Measurements from ENCODE around the gene EIF4EBP2.
A peak's percentile ranks its signal among the peaks of the same experiment; 100 is the strongest.

EIF4EBP2 gene

DNA sequence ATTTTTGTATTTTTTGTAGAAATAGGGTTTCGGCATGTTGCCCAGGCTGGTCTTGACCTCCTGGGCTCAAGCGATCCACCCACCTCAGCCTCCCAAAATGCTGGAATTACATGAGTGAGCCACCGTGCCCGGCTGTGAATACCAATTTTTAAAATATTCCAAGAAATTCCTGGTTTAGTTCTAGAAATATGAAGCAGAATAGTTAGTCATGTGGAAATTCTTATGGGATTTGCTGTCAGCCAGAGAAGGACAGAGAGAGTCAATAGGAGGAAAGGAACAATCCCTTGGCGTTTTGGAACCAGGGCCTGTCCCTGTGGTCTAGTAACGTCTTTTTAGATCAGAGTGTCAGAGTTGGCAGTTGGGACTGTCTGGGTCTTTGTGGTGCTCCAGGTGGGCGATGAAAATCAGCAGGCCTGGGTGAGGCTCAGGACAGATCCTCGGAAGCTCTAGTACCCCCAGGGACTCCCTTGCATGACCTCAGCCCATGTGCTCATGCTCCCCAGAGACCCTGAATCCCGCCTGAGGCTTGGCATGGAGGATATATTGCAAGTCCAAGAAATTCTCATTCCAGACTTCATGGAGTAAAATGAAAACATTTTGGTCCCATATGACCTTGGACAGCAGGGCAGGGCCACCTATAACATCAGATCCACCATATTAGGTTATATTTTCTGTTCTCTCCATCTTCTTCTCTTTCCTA lies 29.8 kb downstream of the EIF4EBP2 start:
- DNase-seq, result no peak

DNA sequence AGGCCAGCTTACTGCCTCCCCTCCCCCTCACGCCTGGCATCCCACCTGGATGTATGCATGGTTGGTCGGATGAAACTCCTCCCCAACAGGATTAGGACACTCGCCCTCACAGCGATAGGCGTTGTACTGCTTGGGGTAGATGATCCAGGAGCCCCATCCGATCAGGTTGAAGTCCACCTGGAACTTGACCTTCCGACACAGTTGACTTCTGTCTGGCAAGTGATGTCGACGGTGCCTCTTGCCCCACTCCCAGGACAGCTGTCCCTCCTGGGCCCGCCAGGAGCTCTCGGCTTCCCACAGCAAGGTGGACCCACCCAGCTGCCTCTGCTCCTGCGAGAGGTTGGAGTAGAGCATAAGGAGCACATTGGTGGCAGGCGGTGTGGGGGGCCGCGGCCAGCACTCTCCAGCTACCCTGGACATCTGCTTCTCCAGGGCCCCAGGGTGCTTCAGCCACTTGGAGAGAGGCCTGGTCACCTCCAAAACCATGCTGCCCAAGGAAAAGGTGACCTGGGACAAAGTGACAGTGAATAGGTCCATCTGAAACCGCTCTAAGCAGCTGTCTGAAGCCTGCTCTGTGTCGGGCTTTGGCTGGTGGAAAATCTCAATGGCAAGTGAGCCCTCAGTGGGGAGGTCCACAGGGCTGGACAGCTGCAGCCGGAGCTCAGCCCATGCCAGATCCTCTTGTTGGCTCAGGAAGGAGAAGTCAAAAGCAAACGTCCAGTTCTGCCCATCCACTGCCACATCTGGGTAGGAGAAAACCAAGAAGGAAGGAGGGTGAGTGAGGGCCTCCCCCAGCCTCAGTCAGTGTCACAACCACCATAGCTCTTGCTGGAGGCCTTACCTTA lies 31.5 kb downstream of the EIF4EBP2 start:
- DNase-seq, result no peak

DNA sequence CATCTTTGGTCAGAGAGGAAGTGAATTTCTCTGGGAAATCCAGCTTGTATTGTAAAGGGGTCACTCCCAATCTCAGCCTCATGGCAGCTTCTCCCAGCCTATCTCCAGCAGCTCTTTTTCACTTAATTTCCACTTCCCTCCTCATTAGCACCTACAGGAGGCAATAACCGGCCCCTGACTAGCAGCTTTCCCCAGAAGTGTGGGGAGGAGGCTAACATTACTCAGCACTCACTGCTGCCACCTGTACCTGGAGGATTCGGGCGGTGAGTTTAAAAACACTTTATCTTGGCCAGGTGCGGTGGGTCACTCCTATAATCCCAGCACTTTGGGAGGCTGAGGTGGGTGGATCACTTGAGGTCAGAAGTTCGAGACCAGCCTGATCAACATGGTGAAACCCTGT lies 33.8 kb downstream of the EIF4EBP2 start:
- no peak for DNase-seq

DNA sequence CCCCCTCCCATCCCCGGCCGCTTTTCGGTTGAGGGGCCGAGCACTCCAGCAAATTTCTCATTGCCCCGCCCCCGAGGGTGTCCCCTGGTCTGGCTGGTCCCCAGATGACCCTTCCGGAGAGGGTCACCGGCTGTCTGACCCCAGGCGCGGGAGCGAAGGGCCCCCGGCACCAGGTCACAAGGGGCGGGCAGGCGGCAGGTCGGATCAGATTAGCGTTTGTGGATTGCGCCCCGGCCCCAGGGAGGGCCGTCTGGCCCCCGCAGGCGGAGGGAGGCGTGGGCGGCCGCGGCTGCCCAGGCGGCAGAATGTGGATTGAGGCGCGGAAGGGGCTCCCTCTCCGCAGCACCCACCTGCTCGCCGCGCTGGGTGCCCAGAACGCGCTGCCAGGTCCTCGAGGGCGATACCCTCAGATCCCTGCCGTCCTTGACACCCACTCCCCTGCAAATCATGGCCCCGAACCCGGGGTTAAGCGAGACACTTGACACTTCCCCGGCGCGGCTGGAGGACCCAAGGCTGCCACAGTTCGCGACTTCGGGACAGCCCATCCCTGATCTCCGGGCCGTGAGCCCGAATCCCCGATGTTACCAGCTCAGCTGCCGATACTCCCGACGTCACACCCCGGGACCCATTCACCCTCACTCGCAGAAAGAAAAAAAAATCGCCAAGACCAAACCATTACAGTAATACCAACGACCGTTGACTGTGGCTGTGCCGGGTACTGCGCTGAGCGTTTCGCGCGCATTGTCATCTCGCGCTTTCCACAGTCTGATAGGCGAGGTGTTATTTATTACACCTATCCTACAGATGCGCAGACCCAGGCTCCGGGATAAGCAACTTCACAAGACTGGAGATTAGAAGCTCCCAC lies 36.6 kb downstream of the EIF4EBP2 start:
- DNase-seq, result peak; percentile 57

DNA sequence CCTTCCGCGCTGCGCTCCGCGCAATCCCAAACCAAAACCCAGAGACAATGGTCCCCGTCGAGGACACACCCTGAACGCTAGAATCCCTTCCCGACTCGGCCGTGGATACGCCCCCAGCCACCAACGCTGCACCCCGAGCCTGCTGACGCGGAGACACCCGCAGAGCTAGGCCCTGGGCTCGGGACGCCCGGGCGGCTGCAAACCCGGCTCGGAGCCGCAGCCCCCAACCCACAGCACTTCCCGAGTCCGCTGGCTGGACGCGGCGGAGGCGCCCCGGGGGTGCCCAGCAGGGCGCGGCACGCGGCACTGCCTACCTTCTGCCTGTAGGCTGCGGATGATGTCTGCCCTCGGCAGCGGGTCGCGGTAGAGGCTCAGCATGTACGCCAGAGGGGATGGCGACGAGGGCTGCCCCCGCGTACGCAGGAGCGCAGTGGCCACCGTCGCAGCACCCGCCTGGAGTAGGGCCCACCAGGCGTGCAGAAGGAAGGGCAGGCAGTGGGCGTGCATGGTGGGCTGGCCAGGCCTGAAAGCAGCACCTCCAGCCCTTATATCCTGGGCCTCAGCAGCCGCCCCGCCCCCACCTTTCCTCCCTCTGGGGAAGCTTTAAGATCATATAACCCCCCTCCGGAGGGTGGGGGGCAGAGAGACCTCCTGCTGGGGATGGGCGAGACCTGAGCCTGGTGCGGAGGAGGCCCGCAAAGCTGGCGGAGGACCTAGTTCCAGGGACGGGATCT lies 37.4 kb downstream of the EIF4EBP2 start, which contains the start of gene NODAL:
TSS of gene NODAL (minus strand) at position 521 of the 734 bp plus-strand sequence. CDS start at position 507, 14 bp downstream.
- DNase-seq, result peak; percentile 67

DNA sequence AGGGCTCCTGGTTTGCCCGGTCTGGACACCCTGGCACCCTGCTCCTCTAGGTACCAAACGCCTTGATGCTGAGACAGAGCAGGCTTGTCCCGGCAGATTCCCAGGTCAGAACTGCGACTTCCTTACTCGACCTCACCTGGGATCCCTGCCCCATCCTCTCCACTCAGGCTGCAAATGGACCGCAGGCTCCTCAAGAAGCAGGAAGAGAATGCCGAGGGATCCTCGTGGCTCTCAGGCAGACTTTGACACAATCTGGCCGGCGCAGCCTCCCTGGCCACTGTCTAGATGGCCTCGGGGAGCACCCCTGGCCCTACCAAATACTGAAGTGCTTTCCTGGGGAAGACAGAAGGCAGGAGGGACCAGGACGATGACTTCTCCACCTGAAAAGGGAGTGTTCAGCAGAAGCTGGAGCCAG lies 38.0 kb downstream of the EIF4EBP2 start:
- peak; percentile 72 for DNase-seq

DNA sequence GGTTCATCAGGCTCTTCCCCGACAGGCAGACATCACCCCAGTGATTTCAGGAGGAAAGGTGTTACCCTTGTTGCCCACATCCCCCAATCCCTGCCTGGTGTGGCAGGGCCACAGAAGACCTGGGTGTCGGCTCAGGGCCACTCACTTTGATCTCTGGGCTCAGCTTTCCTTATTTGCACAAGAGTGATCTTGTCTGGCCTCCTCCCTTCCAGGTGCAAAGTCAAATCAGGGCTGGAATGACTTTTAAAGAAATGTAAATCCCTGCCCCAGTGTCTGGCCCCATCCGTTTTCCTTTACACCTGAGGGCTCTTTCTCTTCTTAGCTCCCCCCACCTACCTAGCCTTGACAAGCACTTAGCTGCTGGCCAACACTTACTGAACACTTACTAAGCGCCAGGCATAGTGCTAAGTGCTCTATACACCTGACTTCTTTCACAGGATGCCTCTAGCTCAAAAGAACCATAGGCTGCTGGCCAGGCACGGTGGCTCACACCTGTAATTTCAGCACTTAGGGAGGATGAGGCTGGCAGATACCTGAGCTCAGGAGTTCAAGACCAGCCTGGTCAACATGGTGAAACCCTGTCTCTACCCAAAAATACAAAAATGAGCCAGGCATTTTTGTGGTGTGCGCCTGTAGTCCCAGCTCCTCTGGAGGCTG lies 38.5 kb downstream of the EIF4EBP2 start:
- peak; percentile 68 for DNase-seq

DNA sequence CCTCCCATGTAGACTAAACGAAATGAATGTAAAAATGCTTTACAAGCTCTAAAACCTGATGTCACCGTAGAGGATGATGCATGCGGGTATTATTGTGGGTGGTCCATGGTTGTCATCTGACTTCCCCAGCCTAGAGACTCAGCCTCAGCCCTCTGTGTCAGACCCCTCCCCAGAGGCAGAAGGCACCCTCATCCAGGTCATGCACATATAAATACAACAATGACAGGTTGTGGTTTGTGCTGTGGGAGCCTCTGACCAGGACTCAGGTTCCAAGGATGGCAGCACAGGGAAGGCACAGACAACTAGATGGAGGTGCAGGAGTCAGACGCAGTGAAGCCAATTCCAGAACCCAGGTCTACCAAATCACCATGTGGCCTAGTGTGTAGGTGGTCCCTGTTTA lies 40.8 kb downstream of the EIF4EBP2 start:
- no peak for DNase-seq

DNA sequence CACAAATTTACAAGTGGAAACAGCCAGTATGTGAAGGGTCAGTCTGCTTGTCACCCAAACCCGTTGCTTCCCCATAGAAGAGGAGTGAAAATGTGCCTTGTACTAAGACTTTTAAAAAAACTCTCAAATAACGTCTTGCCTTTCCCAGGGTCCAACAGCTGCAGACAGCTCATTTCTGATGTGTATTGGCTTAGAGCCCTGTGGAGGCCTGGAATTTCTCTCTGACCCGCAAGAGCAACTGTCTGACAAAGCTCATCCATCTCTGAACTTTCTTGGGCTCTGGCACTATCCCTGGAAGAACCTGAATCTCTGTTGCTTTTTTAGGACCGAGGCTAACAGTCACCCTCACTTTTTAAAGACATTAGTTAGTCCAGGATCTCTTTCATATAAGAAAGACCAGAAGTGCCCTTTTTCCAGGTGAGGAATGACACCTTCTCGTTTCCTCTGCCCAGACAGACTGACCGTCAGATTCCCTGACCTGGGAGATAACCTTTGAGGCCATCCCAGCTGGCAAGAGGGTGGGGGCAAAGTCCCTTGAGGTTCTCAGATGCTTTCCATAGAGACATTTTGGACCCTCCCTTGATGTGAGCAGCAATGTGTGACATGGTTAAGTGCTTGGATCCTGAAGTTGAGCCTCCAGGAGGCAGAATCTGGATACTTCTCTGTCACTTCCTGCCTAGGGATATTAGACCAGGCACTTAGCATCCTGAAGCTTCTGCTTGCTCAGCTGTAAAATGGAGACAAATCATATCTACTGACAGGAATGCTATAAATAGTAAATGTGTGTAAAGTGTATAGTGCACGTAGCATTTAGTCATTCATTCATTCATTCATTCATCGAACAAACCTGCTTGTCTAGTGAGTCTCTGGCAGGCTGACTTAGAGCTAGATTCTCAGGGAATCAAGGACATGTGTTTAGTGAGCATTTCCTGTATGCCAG lies 42.0 kb downstream of the EIF4EBP2 start:
- peak; percentile 70 for DNase-seq

DNA sequence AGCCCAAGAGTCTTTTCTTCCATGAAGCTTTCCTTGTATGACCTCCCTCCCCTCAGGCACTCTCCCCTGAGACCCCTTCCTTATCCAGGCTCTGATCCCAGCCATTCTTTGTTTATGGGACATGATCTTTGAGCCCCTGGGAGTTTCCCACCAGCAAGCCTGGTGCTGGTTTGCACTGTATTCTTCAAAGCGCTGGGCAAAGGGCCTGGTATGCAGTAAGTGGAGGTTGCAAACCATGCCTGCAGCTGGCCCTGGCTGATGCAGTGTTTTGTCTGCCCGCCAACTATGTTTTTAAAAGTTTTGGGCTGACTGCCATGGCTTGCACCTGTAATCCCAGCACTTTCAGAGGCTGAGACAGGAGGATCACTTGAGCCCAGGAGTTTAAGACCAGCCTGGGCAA lies 44.3 kb downstream of the EIF4EBP2 start:
- DNase-seq, result no peak

DNA sequence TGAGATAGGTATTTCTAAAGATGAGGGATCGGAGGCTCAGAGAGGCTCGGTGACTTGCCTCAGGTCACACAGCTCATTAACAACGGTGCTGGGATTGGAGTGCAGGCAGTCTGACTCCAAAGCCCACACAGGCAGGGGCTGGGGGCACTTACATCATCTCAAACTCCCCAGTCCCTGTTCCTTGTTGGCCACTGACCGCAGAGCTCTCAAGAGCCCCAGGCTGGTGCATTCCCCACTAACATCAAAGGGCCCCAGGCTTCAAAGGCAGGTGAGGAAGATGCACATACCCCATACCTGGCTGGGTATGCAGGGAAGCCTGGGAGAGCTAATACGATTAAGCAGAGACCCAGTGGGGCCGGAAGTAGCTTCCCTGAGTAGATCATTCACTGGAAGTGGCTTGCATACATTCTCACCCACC lies 51.3 kb downstream of the EIF4EBP2 start:
- peak; percentile 98 for DNase-seq

DNA sequence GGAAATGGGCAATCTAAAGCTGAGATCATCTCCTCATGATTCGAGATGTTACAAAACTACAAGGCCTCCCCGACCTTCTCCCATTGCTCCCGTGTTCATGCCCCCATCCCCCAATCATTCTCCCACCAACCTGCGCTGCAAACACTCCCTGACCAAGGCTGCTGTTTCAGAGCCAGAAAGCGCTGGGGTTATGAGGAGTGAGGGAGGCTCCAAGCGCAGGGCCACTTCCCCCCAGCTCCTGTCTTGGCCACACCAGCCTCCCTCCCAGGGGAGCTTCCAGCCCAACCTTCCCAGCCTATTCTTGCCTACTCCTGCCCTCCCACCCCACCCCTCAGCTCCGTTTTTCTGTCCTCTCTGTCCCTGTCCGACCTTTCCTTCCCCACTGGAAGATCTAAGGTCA lies 52.2 kb downstream of the EIF4EBP2 start:
- DNase-seq, result peak; percentile 59

DNA sequence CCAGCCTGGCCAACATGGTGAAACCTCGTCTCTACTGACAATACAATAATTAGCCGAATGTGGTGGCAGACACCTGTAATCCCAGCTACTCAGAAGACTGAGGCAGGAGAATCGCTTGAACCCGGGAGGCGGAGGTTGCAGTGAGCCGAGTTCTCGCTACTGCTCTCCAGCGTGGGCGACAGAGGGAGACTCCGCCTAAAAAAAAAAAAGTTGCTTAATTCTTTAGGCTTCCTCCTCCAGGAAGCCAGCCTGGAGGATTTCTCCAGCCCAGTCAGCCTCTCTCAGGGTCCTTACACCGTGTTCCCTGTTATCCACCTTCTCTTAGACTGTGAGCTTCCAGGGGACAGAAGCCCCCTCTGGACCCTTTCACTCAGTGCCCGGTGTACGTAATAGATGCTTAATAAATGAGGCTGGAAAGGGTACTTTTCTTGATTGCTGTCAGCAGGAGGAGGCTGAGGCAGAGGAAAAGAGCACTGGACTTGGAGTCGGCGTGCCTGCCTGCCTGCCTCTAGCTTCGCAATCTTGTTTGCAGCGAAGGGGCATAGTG lies 53.9 kb downstream of the EIF4EBP2 start:
- DNase-seq, result no peak

DNA sequence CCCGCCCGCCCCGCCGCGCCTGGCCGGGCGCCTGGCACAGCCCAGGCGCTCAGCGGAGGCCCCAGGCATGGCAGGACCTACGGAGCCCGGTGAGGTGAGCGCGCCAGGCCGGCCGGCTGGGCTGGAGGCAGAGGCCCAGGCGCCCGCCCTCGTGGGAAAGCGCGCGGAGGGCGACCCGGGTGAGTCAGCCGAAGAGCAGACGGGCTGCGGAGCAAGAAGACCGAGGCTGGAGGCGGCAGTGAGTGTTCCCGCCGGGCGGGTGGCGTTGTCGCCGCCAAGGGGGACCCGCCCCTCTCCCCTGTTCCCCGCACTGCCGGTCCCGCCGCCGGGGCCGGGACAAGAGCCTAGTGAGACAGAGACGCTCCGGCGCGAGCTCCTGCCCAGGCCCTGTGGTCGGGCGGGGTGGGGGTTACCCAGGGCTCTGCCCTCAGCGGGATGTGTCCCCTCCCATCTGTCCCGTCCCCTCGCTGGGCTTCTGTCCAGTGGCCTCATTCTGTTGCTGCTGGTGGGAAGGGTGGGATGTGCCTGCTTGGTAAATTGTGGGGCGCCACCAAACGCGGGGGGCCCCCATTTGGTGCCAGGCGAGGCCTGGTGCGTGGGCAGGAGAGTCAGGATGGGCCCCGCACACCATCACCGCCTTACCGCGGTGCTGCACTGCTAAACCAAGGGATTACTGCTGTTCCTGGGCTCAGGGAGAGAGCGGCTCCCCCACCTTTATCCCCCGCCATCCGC lies 54.5 kb downstream of the EIF4EBP2 start:
- DNase-seq, result peak; percentile 96

DNA sequence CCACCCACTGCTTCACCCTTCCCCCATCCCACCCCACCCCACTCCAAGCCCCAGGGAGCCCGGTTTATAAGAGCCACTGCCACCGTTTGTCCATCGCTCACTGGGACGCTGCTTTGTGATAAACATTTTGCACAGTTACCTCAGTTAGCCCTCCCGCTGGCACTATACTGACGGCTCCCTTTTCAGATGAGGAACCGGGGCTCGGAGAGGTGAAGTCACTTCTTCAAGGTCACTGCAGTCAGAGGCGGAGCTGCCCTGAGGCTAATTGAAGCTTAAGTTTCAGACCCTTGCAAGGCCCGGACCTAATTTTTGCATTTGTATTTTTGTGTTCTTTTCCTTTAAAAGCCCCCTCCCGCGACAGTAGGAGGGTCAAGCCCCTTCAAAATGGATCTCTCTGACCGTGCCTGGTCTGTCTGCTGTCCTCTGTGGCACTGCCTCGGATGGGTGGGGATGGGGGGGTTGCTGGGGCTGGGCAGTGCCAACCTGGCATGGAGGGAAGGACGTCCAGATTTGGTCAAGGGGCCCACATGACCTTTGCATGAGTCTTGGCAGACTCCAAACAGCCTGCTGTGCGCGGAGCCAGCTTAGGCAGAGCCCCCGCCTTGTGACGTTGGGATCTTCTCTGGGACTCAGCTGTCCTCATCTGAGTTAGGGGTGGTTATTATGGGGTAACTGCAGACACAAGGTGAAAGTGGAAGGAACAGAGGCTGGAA lies 55.3 kb downstream of the EIF4EBP2 start:
- DNase-seq, result peak; percentile 64

DNA sequence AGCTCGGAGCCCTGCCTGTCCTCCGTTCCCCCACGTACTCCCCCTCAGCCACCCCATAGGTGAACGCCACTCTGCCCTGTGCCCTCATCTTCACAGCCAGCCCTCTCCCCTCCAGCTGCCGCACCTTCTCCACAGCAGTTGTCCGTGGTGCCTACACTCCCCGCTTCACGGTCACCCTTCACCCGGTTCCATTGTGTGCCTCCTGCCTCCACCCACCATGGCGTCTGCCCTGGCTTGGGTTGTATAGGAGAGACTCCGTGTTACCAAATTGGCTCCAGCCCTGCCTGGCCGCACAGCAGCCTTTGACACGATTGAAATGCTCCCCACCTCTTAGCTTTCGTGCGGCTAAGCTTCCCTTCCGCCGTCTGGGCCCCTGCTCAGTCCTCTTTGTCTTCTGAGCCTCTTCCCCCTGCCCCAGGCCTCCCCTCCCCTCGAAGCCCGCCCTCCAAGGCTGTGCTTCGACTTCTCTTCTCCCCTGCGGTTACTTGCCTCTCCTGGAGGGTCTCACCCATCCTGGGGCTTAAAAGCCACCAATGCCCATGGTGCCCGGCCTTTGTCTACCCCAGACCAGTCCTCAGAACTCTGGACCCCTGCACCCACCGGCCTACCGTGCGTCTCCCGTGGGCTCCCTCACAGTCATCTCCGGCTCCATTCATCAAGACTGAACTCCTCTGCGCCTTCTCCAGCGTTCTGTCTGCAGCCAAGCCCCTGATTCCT lies 56.0 kb downstream of the EIF4EBP2 start:
- DNase-seq, result peak; percentile 55

DNA sequence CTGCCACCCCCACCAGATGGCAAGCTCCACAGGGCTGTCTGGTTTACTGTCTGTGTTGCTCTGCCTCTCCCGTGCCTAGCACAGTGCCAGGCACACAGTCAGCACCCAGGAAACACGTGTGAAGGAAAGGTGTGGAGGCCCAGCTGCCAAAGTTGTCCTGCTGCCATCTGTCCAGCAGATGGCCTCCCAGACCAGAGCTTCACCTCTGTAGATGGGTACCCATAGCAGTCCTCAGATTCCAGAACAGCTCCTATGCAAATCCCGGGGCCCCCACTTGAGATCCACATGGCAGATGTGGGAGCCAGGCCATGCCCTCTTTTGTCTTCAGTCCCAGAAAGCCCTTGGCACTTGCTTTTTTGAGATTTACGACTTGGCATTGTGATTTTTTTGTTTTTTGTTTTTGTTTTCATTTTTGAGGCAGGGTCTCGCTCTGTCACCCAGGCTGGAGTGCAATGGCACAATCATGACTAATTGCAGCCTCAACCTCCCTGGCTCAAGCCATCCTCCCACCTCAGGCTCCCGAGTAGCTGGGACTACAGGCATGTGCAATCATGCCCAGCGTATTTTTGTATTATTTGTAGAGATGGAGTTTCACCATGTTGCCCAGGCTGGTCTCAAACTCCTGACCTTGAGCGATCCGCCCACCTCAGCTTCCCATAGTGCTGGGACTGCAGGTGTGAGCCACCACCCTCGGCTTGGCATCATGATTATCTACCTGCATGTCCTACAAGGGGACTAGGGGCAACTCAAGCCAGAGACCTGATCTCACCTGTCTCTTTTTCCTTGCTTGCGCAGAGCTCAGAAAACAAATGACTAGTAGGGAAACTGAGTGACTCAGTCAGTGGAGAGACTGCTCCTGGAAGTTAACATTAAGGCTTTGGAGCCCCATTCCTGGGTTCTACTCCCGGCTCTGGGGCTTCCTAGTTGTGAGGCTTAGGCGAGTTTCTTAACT lies 57.7 kb downstream of the EIF4EBP2 start:
- peak; percentile 79 for DNase-seq
